ENCODE measurements around the gene PARD6G.
"Not testable (repeated sequence)": the region's sequence is repeated elsewhere in the genome, so short reads cannot be mapped to it uniquely, and the experiment has no call there.

The PARD6G gene

DNA sequence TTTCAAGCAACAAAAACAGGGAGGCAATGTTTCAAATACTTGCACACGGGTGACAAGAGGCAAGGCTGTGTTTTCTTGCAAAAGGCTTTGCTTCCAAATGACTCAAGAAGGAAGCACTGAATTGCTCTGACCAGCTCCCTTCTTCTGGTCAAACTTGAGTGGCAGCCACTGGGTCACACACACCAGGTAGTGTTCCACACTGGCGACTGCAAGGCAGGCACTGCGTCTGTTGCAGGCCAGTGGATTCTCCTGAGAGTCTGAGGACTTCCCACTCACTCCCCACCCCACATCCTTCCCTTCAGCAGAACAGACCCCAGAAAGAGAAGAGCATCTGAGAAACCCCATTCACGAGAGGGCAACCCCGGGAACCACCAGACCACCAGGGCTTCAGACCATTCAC lies 19.8 kb downstream of the PARD6G start:
- DNase-seq (ENCODE audit: low read depth): no peak
- H3K4me3 ChIP-seq (ENCODE audit: low read length): no peak overlapping the region
- TF ChIP-seq CTCF (conservative IDR thresholded peaks at IDR 0.05; ENCODE audit: low read depth, low read length): no peak

- no peak for DNase-seq (ENCODE audit: low read depth)
- no peak for TF ChIP-seq CTCF (conservative IDR thresholded peaks at IDR 0.05; ENCODE audit: low read depth, low read length)
- H3K4me3 ChIP-seq (ENCODE audit: low read length): no peak overlapping the region
Measured at GRCh38 chr18:80225685-80226084, 21.6 kb downstream of the PARD6G start.

GRCh38 chr18:80223581-80224148 lies 23.6 kb downstream of the PARD6G start:
- no peak overlapping the region for H3K4me3 ChIP-seq (ENCODE audit: low read length)
- no peak for DNase-seq (ENCODE audit: low read depth)
- no peak for TF ChIP-seq CTCF (conservative IDR thresholded peaks at IDR 0.05; ENCODE audit: low read depth, low read length)

- not testable (repeated sequence) for DNase-seq (ENCODE audit: low read depth); H3K4me3 ChIP-seq (ENCODE audit: low read length)
Measured at GRCh38 chr18:80219488-80219887, 27.8 kb downstream of the PARD6G start.

DNA sequence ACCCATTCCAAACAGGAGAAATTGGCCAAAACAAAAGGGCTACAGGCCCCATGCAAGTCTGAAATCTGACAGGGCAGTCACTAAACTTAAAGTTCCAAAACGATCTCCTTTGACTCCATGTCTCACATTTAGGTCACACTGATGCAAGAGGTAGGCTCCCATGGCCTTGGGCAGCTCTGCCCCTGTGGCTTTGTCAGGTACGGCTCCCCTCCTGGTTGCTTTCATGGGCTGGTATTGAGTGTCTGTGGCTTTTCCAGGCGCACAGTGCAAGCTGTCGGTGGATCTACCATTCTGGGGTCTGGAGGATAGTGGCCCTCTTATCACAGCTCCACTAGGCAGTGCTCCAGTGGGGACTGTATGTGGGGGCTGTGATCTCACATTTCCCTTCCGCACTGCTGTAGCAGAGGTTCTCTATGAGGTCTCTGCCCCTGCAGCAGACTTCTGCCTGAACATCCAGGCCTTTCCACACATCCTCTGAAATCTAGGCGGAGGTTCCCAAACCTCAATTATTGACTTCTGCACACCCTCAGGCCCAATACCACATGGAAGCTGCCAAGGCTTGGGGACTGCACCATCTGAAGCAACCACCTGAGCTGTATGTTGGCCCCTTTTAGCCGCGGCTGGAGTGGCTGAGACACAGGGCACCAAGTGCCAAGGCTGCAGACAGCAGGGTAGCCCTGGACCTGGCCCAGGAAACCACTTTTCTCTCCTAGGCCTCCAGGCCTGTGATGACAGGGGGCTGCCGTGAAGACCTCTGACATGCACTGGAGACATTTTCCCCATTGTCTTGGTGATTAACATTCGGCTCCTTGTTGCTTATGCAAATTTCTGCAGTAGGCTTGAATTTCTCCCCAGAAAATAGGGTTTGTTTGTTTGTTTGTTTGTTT lies 28.7 kb downstream of the PARD6G start:
- no peak for TF ChIP-seq CTCF (conservative IDR thresholded peaks at IDR 0.05; ENCODE audit: low read depth, low read length)
- DNase-seq (ENCODE audit: low read depth): no peak
- no peak overlapping the region for H3K4me3 ChIP-seq (ENCODE audit: low read length)

DNA sequence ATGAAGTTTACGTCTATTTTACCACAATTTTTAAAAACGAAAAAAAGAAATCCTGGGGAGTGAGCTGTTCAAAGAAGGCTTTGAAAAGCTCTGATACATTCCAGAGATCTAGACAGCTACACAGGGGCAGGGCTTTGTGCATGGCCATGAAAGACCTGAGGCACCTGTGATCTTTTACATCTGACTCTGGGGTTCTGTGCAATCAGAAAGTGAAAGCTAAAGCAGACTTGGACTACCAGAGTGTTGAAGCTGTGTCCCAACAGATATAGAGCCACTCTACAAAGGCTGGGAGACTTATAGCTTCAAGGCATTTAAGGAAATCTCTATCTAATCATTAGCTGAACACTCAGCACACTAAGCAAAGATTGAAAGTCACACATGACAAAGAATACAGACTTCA lies 34.1 kb downstream of the PARD6G start:
- no peak for DNase-seq (ENCODE audit: low read depth)
- no peak for TF ChIP-seq CTCF (conservative IDR thresholded peaks at IDR 0.05; ENCODE audit: low read depth, low read length)
- no peak overlapping the region for H3K4me3 ChIP-seq (ENCODE audit: low read length)

- no peak for DNase-seq (ENCODE audit: low read depth)
- TF ChIP-seq CTCF (conservative IDR thresholded peaks at IDR 0.05; ENCODE audit: low read depth, low read length): no peak
Measured at GRCh38 chr18:80210312-80211083, 36.8 kb downstream of the PARD6G start.

More at GRCh38 chr18:80210312-80211083, 36.8 kb downstream of the PARD6G start:
- no peak overlapping the region for H3K4me3 ChIP-seq (ENCODE audit: low read length)
